ENCODE measurements around the gene SPTB.

GRCh38 chr14:64696355-64696857 is 183.3 kb downstream of the SPTB start:
- no peak for TF ChIP-seq ZNF140 (tag by site-specific recombination; IDR thresholded peaks at IDR 0.05)
- TF ChIP-seq, protein P1, sequence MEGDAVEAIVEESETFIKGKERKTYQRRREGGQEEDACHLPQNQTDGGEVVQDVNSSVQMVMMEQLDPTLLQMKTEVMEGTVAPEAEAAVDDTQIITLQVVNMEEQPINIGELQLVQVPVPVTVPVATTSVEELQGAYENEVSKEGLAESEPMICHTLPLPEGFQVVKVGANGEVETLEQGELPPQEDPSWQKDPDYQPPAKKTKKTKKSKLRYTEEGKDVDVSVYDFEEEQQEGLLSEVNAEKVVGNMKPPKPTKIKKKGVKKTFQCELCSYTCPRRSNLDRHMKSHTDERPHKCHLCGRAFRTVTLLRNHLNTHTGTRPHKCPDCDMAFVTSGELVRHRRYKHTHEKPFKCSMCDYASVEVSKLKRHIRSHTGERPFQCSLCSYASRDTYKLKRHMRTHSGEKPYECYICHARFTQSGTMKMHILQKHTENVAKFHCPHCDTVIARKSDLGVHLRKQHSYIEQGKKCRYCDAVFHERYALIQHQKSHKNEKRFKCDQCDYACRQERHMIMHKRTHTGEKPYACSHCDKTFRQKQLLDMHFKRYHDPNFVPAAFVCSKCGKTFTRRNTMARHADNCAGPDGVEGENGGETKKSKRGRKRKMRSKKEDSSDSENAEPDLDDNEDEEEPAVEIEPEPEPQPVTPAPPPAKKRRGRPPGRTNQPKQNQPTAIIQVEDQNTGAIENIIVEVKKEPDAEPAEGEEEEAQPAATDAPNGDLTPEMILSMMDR (tag by site-specific recombination; IDR thresholded peaks at IDR 0.05) = no peak

All from HEK293 (cell line).